ENCODE measurements around the gene TRAPPC11.

- TF ChIP-seq CTCF (IDR thresholded peaks at IDR 0.05) (no peak), POLR2A (IDR thresholded peaks at IDR 0.05) (no peak)
Measured at GRCh38 chr4:183631577-183632198, 27.4 kb upstream of the TRAPPC11 start.

All from suprapubic skin (tissue), 3 donors.